ENCODE measurements around the gene CASS4.

GRCh38 chr20:56409521-56409920 is 2.5 kb upstream of the CASS4 start:
- TF ChIP-seq CTCF (IDR thresholded peaks at IDR 0.05) (no peak), POLR2AphosphoS5 (IDR thresholded peaks at IDR 0.05) (peak; percentile 6), POLR2A (IDR thresholded peaks at IDR 0.05) (no peak)

Data from gastroesophageal sphincter (tissue), 3 donors.